HepG2 (cell line): Measurements from ENCODE around the gene PRR27. TPM values are rescaled to one million over a fixed set of nuclear protein-coding genes. Genes with fewer than 3 reads are reported as not detected.

Source experiments
- CHD4 ChIP-seq: fragments of 200-600 bp; sonication (generic); IDR thresholded peaks from 2 replicates; pipeline ENCODE4 v1.7.0; 2017; ENCODE audit warnings: mild to moderate bottlenecking, low read length, borderline replicate concordance
- CSRNP1 ChIP-seq: sonication (generic); formaldehyde crosslinking; IDR thresholded peaks from 2 replicates; pipeline ENCODE4 v1.8.1; 2023; ENCODE audit warnings: mild to moderate bottlenecking, missing genetic modification reagents
- FOXP4 ChIP-seq: sonication (generic); formaldehyde crosslinking; IDR thresholded peaks from 2 replicates; pipeline ENCODE4 v1.4.0; 2020; ENCODE audit warnings: missing genetic modification reagents
- HOXA3 ChIP-seq: sonication (generic); formaldehyde crosslinking; IDR thresholded peaks from 2 replicates; pipeline ENCODE4 v1.5.0; 2020; ENCODE audit warnings: missing genetic modification reagents
- ISL2 ChIP-seq: sonication (generic); formaldehyde crosslinking; IDR thresholded peaks from 2 replicates; pipeline ENCODE4 v1.5.0; 2020; ENCODE audit warnings: missing genetic modification reagents
- KAT8 ChIP-seq: IDR thresholded peaks from 2 replicates; pipeline ENCODE4 v1.6.1; 2016; ENCODE audit warnings: missing genetic modification reagents, missing compliant biosample characterization
- MED1 ChIP-seq: sonication (generic); formaldehyde crosslinking; IDR thresholded peaks from 2 replicates; pipeline ENCODE4 v1.4.0; 2020; ENCODE audit warnings: missing genetic modification reagents
- RFX1 ChIP-seq: fragments of 450-650 bp; IDR thresholded peaks from 2 replicates; pipeline ENCODE4 v1.6.1; 2017
- ZBTB14 ChIP-seq: sonication (generic); formaldehyde crosslinking; IDR thresholded peaks from 2 replicates; pipeline ENCODE4 v1.4.0; 2020; ENCODE audit warnings: missing genetic modification reagents
- ZKSCAN8 ChIP-seq: IDR thresholded peaks from 2 replicates; pipeline ENCODE4 v1.6.1; 2016; ENCODE audit warnings: borderline replicate concordance, missing genetic modification reagents, missing compliant biosample characterization
- ZNF704 ChIP-seq: sonication (generic); formaldehyde crosslinking; IDR thresholded peaks from 2 replicates; pipeline ENCODE4 v1.8.1; 2023; ENCODE audit warnings: mild to moderate bottlenecking, inconsistent platforms, moderate library complexity, missing genetic modification reagents, borderline replicate concordance
- ZNF724P ChIP-seq: sonication (generic); formaldehyde crosslinking; IDR thresholded peaks from 2 replicates; pipeline ENCODE4 v1.8.0; 2022; ENCODE audit warnings: missing genetic modification reagents, borderline replicate concordance
- polyA plus RNA-seq, 8 experiments: library from polyadenylated mRNA; depleted of rRNA in 3 of 8; stranded (reverse) in 7 of 8; unstranded in 1 of 8; fragments of >200 nt; fragmentation: Illumina TruSeq in 4 of 8; extraction: Trizol in 4 of 8; gene quantifications; 2 replicates each; pipeline versions ENCODE4 v1.2.1 to v1.2.3, GENCODE V29; 2011 to 2016; ENCODE audit warnings: low read depth in 4 of 8, missing spikeins in 1 of 8, mixed read lengths in 1 of 8; ENCODE audit not compliant: insufficient read depth in 1 of 8
- total RNA-seq, 5 experiments: library from RNA; depleted of rRNA; stranded (reverse); fragments of >200 nt; fragmentation: Illumina TruSeq; extraction: Trizol; gene quantifications; 2 replicates each; pipeline ENCODE4 v1.2.3, GENCODE V29; 2016; ENCODE audit warnings: low read depth in 1 of 5

Gene PRR27
- total and polyA plus RNA-seq, 2 of the 13 experiments (the other 11 are each of a cell fraction or from before 2014, with no cell fraction given): not detected

GRCh38 chr4:70197842-70198241 is 43.8 kb downstream of the PRR27 start (continued):
- TF ChIP-seq FOXP4 (CRISPR knock-in tag): 0 out of 2 replicates have a peak, but pooled peaks have one; percentile 25
- TF ChIP-seq ZBTB14: no peak
- TF ChIP-seq ZNF724P: no peak
- TF ChIP-seq ISL2 (CRISPR knock-in tag): peak; percentile 74; the same call in 1 of the 2 replicates
- 0 out of 2 replicates have a peak, but pooled peaks have one; percentile 39 for TF ChIP-seq HOXA3 (CRISPR knock-in tag)
- no peak for TF ChIP-seq RFX1
- peak; percentile 14; the same call in 1 of the 2 replicates for TF ChIP-seq KAT8
- TF ChIP-seq ZNF704: no peak
- TF ChIP-seq MED1 (CRISPR knock-in tag): 0 out of 2 replicates have a peak, but pooled peaks have one; percentile 16
- no peak for TF ChIP-seq CHD4
- no peak for TF ChIP-seq CSRNP1
- no peak for TF ChIP-seq ZKSCAN8 (CRISPR knock-in tag)
